HTR-8/SVneo (cell line): ENCODE results near the gene MLLT10.
"Not testable (repeated sequence)": the region's sequence is repeated elsewhere in the genome, so short reads cannot be mapped to it uniquely, and the experiment has no call there.

ENCODE experiments used
- DNase-seq: peaks from one replicate; pipeline ENCODE4 v3.0.0; 2011; ENCODE audit warnings: low spot score, mixed read lengths; ENCODE audit not compliant: insufficient read length
- FAIRE-seq: peaks from 2 replicates; lab custom pipeline; 2011; peaks lifted over from hg19 to GRCh38; lab: Jason Lieb, UNC

Gene MLLT10

GRCh38 chr10:21677551-21677950, 143.5 kb downstream of the MLLT10 start:
- FAIRE-seq (no peak), DNase-seq (no peak)

- FAIRE-seq (no peak), DNase-seq (no peak)
Observed at GRCh38 chr10:21681156-21681555, 147.1 kb downstream of the MLLT10 start.

- FAIRE-seq (peak; percentile 23), DNase-seq (no peak)
Observed at GRCh38 chr10:21687266-21688008, 153.4 kb downstream of the MLLT10 start.

GRCh38 chr10:21688009-21688332, 153.9 kb downstream of the MLLT10 start:
- FAIRE-seq (no peak), DNase-seq (no peak)

GRCh38 chr10:21688870-21689269, 154.8 kb downstream of the MLLT10 start:
- no peak for DNase-seq
- FAIRE-seq, result no peak

GRCh38 chr10:21689881-21690280, 155.8 kb downstream of the MLLT10 start:
- FAIRE-seq, result no peak
- no peak for DNase-seq

GRCh38 chr10:21692916-21693315, 158.9 kb downstream of the MLLT10 start:
- FAIRE-seq, result no peak

GRCh38 chr10:21693418-21693817, 159.4 kb downstream of the MLLT10 start:
- DNase-seq, result no peak
- FAIRE-seq, result no peak

More at GRCh38 chr10:21692916-21693315, 158.9 kb downstream of the MLLT10 start:
- no peak for DNase-seq

- FAIRE-seq (no peak), DNase-seq (no peak)
Observed at GRCh38 chr10:21694631-21695030, 160.6 kb downstream of the MLLT10 start.

- FAIRE-seq (no peak), DNase-seq (no peak)
Observed at GRCh38 chr10:21696302-21696701, 162.3 kb downstream of the MLLT10 start.

- no peak for FAIRE-seq
Observed at GRCh38 chr10:21699575-21699974, 165.5 kb downstream of the MLLT10 start.

GRCh38 chr10:21700474-21700873, 166.4 kb downstream of the MLLT10 start:
- FAIRE-seq (no peak), DNase-seq (no peak)

More at GRCh38 chr10:21699575-21699974, 165.5 kb downstream of the MLLT10 start:
- no peak for DNase-seq

- no peak for FAIRE-seq
- no peak for DNase-seq
Observed at GRCh38 chr10:21702633-21703111, 168.6 kb downstream of the MLLT10 start.

GRCh38 chr10:21705142-21705827, 171.3 kb downstream of the MLLT10 start:
- DNase-seq (no peak), FAIRE-seq (no peak)

- no peak for FAIRE-seq
- no peak for DNase-seq
Observed at GRCh38 chr10:21705828-21706176, 171.8 kb downstream of the MLLT10 start.

GRCh38 chr10:21707498-21707897, 173.5 kb downstream of the MLLT10 start:
- no peak for DNase-seq
- FAIRE-seq, result no peak

GRCh38 chr10:21712975-21713374, 178.9 kb downstream of the MLLT10 start:
- FAIRE-seq, result no peak
- no peak for DNase-seq

GRCh38 chr10:21715531-21716195, 181.6 kb downstream of the MLLT10 start:
- DNase-seq (no peak), FAIRE-seq (no peak)

- not testable (repeated sequence) for DNase-seq, FAIRE-seq
Observed at GRCh38 chr10:21717437-21718054, 183.5 kb downstream of the MLLT10 start.

- no peak for DNase-seq
- no peak for FAIRE-seq
Observed at GRCh38 chr10:21719502-21719901, 185.5 kb downstream of the MLLT10 start.

- no peak for DNase-seq
- FAIRE-seq, result no peak
Observed at GRCh38 chr10:21720090-21720489, 186.1 kb downstream of the MLLT10 start.
